HFFc6 (cell line): ENCODE results near the gene CYP4F3. TPM values are rescaled to one million over a fixed set of nuclear protein-coding genes. Genes with fewer than 3 reads are reported as not detected.
"Not testable (repeated sequence)": the region's sequence is repeated elsewhere in the genome, so short reads cannot be mapped to it uniquely, and the experiment has no call there.

Source experiments
- DNase-seq: peaks from one replicate; pipeline ENCODE4 v3.0.0-alpha.2; 2018
- H3K27ac Mint-ChIP-seq: 2 replicates; pipeline ENCODE4 v1.8.0; 2020; ENCODE audit warnings: mild to moderate bottlenecking, mixed read lengths
- H3K27me3 Mint-ChIP-seq: 2 replicates; pipeline ENCODE4 v1.8.0; 2021; ENCODE audit warnings: mild to moderate bottlenecking, moderate library complexity, mixed read lengths; ENCODE audit not compliant: insufficient read depth
- H3K36me3 Mint-ChIP-seq: 2 replicates; pipeline ENCODE4 v1.8.0; 2021; ENCODE audit warnings: low read depth, mixed read lengths
- H3K4me1 Mint-ChIP-seq: 2 replicates; pipeline ENCODE4 v1.8.0; 2020; ENCODE audit warnings: low read depth, mixed read lengths
- H3K4me3 Mint-ChIP-seq: 2 replicates; pipeline ENCODE4 v1.8.0; 2020; ENCODE audit warnings: mild to moderate bottlenecking, moderate library complexity, mixed read lengths
- H3K9me3 Mint-ChIP-seq: 2 replicates; pipeline ENCODE4 v1.8.0; 2020; ENCODE audit warnings: mild to moderate bottlenecking, mixed read lengths
- CTCF ChIP-seq: fragments of 200-600 bp; sonication (generic); IDR thresholded peaks from 2 replicates; pipeline ENCODE4 v1.5.0; 2021; ENCODE audit warnings: antibody characterized with exemption, mild to moderate bottlenecking
- long read RNA-seq: library from polyadenylated mRNA; unstranded; transcript quantifications from one replicate; pipeline ENCODE4 v2.0.0, GENCODE V29; 2019
- total RNA-seq, 6 experiments: library from RNA; stranded (reverse); fragmentation: NEBNext Ultra II Directional; extraction: Animal tissue kit (Norgen Biotek cat#: 25700); gene quantifications; 2 replicates in 1 of 6; 3 replicates in 5 of 6; pipeline ENCODE4 v1.2.3, GENCODE V29; 2021

The CYP4F3 gene, protein sequence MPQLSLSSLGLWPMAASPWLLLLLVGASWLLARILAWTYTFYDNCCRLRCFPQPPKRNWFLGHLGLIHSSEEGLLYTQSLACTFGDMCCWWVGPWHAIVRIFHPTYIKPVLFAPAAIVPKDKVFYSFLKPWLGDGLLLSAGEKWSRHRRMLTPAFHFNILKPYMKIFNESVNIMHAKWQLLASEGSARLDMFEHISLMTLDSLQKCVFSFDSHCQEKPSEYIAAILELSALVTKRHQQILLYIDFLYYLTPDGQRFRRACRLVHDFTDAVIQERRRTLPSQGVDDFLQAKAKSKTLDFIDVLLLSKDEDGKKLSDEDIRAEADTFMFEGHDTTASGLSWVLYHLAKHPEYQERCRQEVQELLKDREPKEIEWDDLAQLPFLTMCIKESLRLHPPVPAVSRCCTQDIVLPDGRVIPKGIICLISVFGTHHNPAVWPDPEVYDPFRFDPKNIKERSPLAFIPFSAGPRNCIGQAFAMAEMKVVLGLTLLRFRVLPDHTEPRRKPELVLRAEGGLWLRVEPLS
- not detected for total RNA-seq
- long read RNA-seq: 0 reads

- no peak for TF ChIP-seq CTCF
- Mint-ChIP-seq H3K27ac (no peak within 1 kb of the TSS), H3K36me3 (no peaks in the 10 kb centered on the region), H3K9me3 (peaks cover 33% of the 10 kb centered on the region), H3K4me3 (no peak within 1 kb of the TSS), H3K27me3 (peaks cover 2% of the 10 kb centered on the region), H3K4me1 (no peaks in the 10 kb centered on the region)
- no peak for DNase-seq
Observed at GRCh38 chr19:15640294-15640903, at the start of gene CYP4F3. CYP4F3 (plus strand) TSS chr19:15640897; CDS start chr19:15641416, 519 bp downstream.

- Mint-ChIP-seq H3K36me3 (no peaks in the 10 kb centered on the region), H3K9me3 (peaks cover 10% of the 10 kb centered on the region; the same call in 1 of the 2 replicates), H3K27ac (no peak overlapping the region), H3K4me1 (no peaks in the 10 kb centered on the region), H3K27me3 (peaks cover 4% of the 10 kb centered on the region), H3K4me3 (no peak overlapping the region)
- no peak for TF ChIP-seq CTCF
- no peak for DNase-seq
Observed at GRCh38 chr19:15591796-15592195, 48.9 kb upstream of the CYP4F3 start.

GRCh38 chr19:15592506-15592905 is 48.2 kb upstream of the CYP4F3 start:
- not testable (repeated sequence) for H3K4me3 Mint-ChIP-seq, H3K36me3 Mint-ChIP-seq, H3K4me1 Mint-ChIP-seq, DNase-seq, H3K9me3 Mint-ChIP-seq, H3K27me3 Mint-ChIP-seq, H3K27ac Mint-ChIP-seq

GRCh38 chr19:15593766-15594165 is 46.9 kb upstream of the CYP4F3 start:
- H3K27ac Mint-ChIP-seq, H3K36me3 Mint-ChIP-seq, H3K27me3 Mint-ChIP-seq, DNase-seq, H3K4me1 Mint-ChIP-seq, H3K4me3 Mint-ChIP-seq, H3K9me3 Mint-ChIP-seq: not testable (repeated sequence)

DNA sequence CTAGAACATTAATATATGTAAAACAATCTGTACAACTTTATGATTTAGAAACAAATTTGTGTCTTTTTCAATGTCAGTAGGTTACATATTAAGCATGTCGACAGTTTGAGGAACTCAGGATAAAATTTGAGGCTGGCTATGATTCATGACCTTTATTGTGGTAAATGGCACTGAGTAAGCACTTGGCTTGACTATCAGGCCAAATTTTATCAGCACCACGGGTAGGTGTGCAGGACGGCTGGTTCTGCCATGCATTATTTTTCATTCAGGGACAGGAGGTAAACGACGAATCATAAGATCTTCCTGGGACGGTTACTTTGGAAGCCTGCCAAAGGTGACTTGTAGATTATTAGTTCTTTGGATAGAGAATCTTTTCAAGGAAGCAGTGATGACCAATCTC is 45.6 kb upstream of the CYP4F3 start:
- Mint-ChIP-seq H3K4me3 (no peak overlapping the region), H3K27me3 (peaks cover 4% of the 10 kb centered on the region), H3K9me3 (peaks cover 10% of the 10 kb centered on the region; the same call in 1 of the 2 replicates), H3K27ac (no peak overlapping the region), H3K4me1 (no peaks in the 10 kb centered on the region), H3K36me3 (no peaks in the 10 kb centered on the region)
- TF ChIP-seq CTCF: no peak
- DNase-seq: no peak

DNA sequence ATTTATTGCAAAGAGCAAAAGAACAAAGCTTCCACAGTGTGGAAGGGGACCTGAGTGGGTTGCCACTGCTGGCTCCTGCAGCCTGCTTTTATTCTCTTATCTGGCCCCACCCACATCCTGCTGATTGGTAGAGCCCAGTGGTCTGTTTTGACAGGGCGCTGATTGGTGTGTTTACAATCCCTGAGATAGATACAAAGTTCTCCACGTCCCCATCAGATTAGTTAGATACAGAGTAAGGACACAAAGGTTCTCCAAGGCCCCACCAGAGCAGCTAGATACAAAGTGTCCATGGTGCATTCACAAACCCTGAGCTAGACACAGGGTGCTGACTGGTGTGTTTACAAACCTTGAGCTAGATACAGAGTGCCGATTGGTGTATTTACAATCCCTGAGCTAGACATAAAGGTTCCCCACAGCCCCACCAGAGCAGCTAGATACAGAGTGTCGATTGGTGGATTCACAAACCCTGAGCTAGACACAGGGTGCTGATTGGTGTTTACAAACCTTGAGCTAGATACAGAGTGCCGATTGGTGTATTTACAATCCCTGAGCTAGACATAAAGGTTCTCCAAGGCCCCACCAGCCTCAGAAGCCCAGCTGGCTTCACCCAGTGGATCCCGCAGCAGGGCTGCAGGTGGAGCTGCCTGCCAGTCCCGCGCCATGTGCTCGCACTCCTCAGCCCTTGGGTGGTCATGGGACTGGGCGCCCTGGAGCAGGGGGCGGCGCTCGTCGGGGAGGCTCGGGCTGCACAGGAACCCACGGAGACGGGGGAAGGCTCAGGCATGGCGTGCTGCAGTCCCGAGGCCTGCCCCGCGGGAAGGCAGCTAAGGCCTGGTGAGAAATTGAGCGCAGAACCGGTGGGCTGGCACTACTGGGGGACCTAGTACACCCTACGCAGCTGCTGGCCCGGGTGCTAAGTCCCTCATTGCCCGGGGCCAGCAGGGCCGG is 32.4 kb upstream of the CYP4F3 start:
- not testable (repeated sequence) for H3K4me3 Mint-ChIP-seq, H3K9me3 Mint-ChIP-seq, DNase-seq, H3K27me3 Mint-ChIP-seq, H3K4me1 Mint-ChIP-seq, H3K27ac Mint-ChIP-seq, H3K36me3 Mint-ChIP-seq
